KOPT-K1 (cell line): ENCODE measurements around the gene SNTG2.

Experiments used
- H3K27ac ChIP-seq: fragments of 200-600 bp; sonication (generic); 2 replicates; pipeline ENCODE4 v1.5.1; 2016; ENCODE audit warnings: antibody characterized with exemption, mild to moderate bottlenecking, low read depth, low read length; ENCODE audit not compliant: poor library complexity, severe bottlenecking
- H3K36me3 ChIP-seq: fragments of 200-600 bp; sonication (generic); 2 replicates; pipeline ENCODE4 v1.5.1; 2017; ENCODE audit warnings: antibody characterized with exemption, mild to moderate bottlenecking, low read length, moderate library complexity; ENCODE audit not compliant: insufficient read depth
- H3K9me3 ChIP-seq: fragments of 200-600 bp; sonication (generic); 2 replicates; pipeline ENCODE4 v1.5.1; 2017; ENCODE audit warnings: antibody characterized with exemption, low read length, mild to moderate bottlenecking; ENCODE audit not compliant: insufficient read depth, poor library complexity, severe bottlenecking

Gene SNTG2

GRCh38 chr2:1306687-1307516 is 356.3 kb downstream of the SNTG2 start:
- Histone ChIP-seq H3K9me3 (no peaks in the 10 kb centered on the region), H3K27ac (no peak overlapping the region), H3K36me3 (no peaks in the 10 kb centered on the region)

GRCh38 chr2:1307670-1308069 is 357.0 kb downstream of the SNTG2 start:
- H3K9me3 ChIP-seq, result no peaks in the 10 kb centered on the region
- H3K27ac ChIP-seq, result no peak overlapping the region
- no peaks in the 10 kb centered on the region for H3K36me3 ChIP-seq

GRCh38 chr2:1308678-1309077 is 358.0 kb downstream of the SNTG2 start:
- no peak overlapping the region for H3K27ac ChIP-seq
- no peaks in the 10 kb centered on the region for H3K36me3 ChIP-seq
- H3K9me3 ChIP-seq, result no peaks in the 10 kb centered on the region

- H3K27ac ChIP-seq, result no peak overlapping the region
- H3K36me3 ChIP-seq, result no peaks in the 10 kb centered on the region
- H3K9me3 ChIP-seq, result no peaks in the 10 kb centered on the region
These were observed 358.9 kb downstream of the SNTG2 start for GRCh38 chr2:1309507-1309906.

DNA sequence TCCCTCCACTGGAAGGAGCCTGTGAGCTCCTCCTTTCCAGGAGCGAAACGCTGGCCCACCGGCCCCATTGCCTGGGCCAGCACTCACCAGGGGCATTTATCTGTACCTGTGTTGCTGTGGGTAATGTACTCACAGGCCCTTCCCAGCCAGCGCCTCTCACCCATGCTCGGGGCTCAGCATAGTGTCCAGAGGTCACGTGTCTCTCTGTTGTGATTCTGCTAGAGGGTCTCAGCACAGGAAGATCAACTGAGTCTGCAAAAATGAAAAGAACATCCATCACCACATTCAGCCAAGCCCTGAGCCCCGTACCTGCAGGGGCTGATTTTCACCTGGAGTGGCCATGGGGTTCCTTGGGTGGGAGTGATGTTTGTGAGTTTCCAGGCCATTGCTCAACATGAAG is 359.6 kb downstream of the SNTG2 start:
- H3K27ac ChIP-seq, result no peak overlapping the region
- H3K9me3 ChIP-seq, result no peaks in the 10 kb centered on the region
- no peaks in the 10 kb centered on the region for H3K36me3 ChIP-seq

GRCh38 chr2:1310866-1311265 is 360.2 kb downstream of the SNTG2 start:
- H3K36me3 ChIP-seq, result no peaks in the 10 kb centered on the region
- H3K9me3 ChIP-seq, result no peaks in the 10 kb centered on the region
- H3K27ac ChIP-seq, result no peak overlapping the region

DNA sequence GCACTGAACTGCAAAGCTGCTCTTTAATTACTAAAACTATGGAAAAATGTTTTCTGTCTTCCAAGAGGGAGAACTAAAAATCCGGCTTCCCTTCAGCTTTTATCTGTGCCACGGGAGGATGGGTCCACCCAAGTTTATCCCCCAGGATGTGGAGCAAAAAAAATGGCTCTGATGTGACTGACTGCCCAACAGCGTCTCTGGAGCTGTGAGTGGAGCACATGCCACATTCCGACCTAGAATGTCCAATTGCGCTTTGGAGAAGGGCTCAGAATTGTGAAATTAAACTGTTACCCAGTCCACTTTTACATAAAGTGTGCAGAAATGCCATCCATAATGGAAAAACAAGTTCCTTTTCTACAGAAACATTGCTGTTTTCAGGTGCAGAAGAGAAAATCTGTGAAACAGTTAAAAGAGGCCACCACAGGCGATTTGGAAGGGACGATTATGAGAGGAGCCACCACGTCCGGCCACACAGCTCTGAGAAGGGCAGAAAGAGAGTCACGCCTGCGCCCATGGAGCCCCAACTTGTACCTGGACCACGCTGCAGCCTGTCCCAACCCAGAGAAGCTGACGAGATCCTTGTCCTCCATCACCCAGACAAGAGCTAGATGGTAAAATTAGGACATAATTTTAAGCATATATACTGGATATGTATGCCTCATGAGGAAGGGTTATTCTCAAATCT is 362.7 kb downstream of the SNTG2 start:
- no peaks in the 10 kb centered on the region for H3K36me3 ChIP-seq
- no peaks in the 10 kb centered on the region for H3K9me3 ChIP-seq
- no peak overlapping the region for H3K27ac ChIP-seq

DNA sequence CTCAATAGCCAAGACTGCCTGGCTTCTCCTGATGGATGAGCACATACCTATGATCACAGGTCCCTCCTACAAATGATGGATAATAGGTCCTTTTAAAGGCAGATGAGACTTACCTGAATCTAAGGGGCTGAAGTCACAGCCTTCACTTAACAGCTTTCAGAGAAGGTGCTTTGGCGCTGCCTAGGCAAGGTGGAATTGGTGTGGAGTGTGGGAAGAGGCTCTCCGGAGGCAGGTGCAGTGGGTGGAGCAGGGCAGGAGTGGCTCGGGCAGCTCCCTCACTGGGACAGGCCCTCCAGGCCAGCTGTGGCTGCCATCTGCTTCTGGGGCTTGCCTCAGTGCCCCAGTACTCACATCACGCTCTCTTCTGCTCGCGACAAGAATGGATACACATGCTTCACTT is 363.6 kb downstream of the SNTG2 start:
- Histone ChIP-seq H3K9me3 (no peaks in the 10 kb centered on the region), H3K27ac (no peak overlapping the region), H3K36me3 (no peaks in the 10 kb centered on the region)

- Histone ChIP-seq H3K27ac (no peak overlapping the region), H3K9me3 (no peaks in the 10 kb centered on the region), H3K36me3 (no peaks in the 10 kb centered on the region)
These were observed 367.8 kb downstream of the SNTG2 start for GRCh38 chr2:1318366-1319009.

- no peak overlapping the region for H3K27ac ChIP-seq
- H3K36me3 ChIP-seq, result no peaks in the 10 kb centered on the region
- no peaks in the 10 kb centered on the region for H3K9me3 ChIP-seq
These were observed 368.7 kb downstream of the SNTG2 start for GRCh38 chr2:1319393-1319792.

DNA sequence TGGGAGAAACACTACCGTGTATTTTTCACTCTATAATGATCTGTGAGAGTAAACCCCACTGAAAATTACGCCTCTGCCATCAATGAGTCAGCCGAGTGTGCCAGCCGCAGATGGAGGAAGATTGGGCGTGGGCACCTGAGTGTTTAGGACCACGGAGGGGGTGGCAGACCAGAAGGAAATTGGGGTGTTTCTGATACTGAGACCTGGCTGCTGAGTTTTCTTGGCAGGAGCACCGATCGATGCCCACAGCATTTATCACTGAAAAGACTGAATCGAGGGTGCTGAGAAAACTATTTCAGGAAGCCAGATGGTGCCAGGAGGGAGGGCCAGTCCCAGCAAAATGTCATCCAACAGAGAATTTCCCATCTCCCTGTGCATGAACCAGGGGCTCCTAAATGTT is 370.7 kb downstream of the SNTG2 start:
- Histone ChIP-seq H3K27ac (no peak overlapping the region), H3K9me3 (no peaks in the 10 kb centered on the region), H3K36me3 (no peaks in the 10 kb centered on the region)

DNA sequence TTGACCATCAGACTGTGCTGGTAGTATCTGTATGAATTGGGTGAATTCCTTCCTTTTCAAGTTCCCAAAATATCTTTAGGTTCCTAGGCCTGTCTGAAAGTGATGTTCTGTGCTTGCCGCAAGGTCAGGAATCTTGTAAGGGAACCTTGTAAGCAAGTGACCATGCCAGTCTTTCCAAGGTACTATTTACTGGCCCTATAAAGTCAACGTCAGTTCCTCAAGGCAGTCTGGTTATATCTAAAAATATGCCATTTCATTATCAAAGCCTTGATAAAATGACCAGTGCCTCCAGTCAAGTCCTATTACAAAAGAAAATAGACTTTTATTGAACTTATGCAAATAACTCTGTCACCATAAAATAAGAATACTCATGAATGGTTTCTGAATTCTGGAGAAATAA is 374.2 kb downstream of the SNTG2 start:
- Histone ChIP-seq H3K27ac (no peak overlapping the region), H3K36me3 (no peaks in the 10 kb centered on the region), H3K9me3 (no peaks in the 10 kb centered on the region)

DNA sequence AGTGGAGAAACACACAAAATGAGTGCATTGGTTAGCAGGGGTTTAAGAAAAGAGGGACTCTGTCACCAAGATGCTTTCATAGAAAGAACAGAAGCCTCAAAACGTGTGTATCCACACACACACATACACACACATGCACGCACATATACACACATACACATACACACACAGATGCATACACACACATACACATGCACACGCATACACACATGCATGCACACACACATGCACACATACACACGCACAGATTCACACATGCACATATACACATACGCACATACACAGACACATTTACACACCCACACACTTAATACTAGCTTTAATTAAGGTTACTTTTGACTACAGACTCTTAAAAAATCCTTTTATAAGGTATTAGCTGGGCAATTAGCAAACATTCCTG is 378.0 kb downstream of the SNTG2 start:
- H3K36me3 ChIP-seq, result no peaks in the 10 kb centered on the region
- no peak overlapping the region for H3K27ac ChIP-seq
- H3K9me3 ChIP-seq, result no peaks in the 10 kb centered on the region

- H3K9me3 ChIP-seq, result no peaks in the 10 kb centered on the region
- no peaks in the 10 kb centered on the region for H3K36me3 ChIP-seq
These were observed 388.9 kb downstream of the SNTG2 start for GRCh38 chr2:1339388-1340140.

GRCh38 chr2:1340141-1340512 is 389.5 kb downstream of the SNTG2 start:
- no peak overlapping the region for H3K27ac ChIP-seq
- no peaks in the 10 kb centered on the region for H3K9me3 ChIP-seq
- H3K36me3 ChIP-seq, result no peaks in the 10 kb centered on the region

More at GRCh38 chr2:1339388-1340140, 388.9 kb downstream of the SNTG2 start:
- H3K27ac ChIP-seq, result no peak overlapping the region
